ENCODE measurements around the gene ANO3. TPM values are rescaled to one million over a fixed set of nuclear protein-coding genes. Genes with fewer than 3 reads are reported as not detected.

ANO3 gene
- polyA plus RNA-seq (2013, experiment 1 of 2) = not detected
- not detected for polyA plus RNA-seq (2013, experiment 2 of 2)

DNA sequence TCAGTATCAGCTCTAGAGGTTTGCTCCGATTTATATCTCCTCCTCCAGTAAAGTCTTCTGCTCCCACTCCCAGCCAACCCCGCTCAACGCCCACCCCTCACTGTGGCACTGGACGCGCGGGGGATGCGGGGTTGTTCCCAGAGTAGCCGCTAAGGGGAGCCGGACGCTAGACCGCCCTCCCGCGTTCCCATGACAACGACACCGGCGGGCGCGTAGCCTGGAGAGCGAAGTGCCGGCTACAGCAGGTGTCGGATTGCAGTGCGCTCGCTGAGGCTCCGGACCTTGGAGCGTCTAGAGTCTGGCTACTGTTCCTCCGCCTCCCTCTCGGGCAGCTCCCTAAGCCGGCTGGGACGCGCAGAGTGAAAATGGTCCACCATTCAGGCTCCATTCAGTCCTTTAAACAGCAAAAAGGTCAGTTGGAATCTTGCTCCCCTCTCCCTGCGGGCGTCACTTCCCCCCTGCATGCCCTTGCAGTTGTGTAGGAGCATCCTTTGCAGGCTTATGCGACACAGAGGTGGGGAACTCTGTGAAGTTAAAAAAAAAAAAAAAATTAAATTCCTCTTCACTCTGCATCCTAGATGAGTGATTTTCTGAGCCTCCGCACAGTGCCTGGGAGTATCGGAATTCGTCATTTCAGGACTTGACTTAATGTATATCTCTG, at the start of gene ANO3:
Gene ANO3 (plus strand): TSS at position 220 of the 661 bp plus-strand sequence. CDS start 146 bp downstream, at position 366.
- Histone ChIP-seq H2BK5ac (ENCODE audit: low read length) (no peak within 1 kb of the TSS), H3K79me1 (ENCODE audit: low read length) (no peaks in the 10 kb centered on the region), H3K18ac (ENCODE audit: low read length) (no peak within 1 kb of the TSS), H2AK5ac (ENCODE audit: low read length) (no peak within 1 kb of the TSS), H3K4me1 (ENCODE audit: control insufficient read depth, low read depth, low read length) (no peaks in the 10 kb centered on the region), H2BK120ac (ENCODE audit: low read depth, low read length) (no peak within 1 kb of the TSS), H3K4me2 (ENCODE audit: low read length) (peak within 1 kb of the TSS; percentile 67), H3K23ac (ENCODE audit: low read length) (no peak within 1 kb of the TSS), H3K9ac (ENCODE audit: low read length) (no peak within 1 kb of the TSS), H3K36me3 (ENCODE audit: control insufficient read depth, insufficient read depth, low read length) (no peaks in the 10 kb centered on the region), H3K79me2 (ENCODE audit: control insufficient read depth, insufficient read depth, low read length) (no peaks in the 10 kb centered on the region), H3K56ac (ENCODE audit: low read length) (no peak within 1 kb of the TSS), H3K4me3 (ENCODE audit: low read length) (no peak within 1 kb of the TSS), H4K5ac (ENCODE audit: low read length) (no peak within 1 kb of the TSS), H3K27me3 (ENCODE audit: insufficient read depth, low read length, poor library complexity) (no peaks in the 10 kb centered on the region), H3K4ac (ENCODE audit: low read depth, low read length) (no peak within 1 kb of the TSS), H4K8ac (ENCODE audit: low read depth, low read length) (no peak within 1 kb of the TSS), H3K27ac (ENCODE audit: low read depth, low read length) (no peak within 1 kb of the TSS), H2BK15ac (replicated peaks; ENCODE audit: low read depth) (no peak within 1 kb of the TSS)
- DNase-seq = peak; percentile 97
- WGBS (ENCODE audit: extremely low coverage, insufficient coverage, low lambda C conversion rate) = no CpG with 5 or more reads among the region's 36 CpGs

DNA sequence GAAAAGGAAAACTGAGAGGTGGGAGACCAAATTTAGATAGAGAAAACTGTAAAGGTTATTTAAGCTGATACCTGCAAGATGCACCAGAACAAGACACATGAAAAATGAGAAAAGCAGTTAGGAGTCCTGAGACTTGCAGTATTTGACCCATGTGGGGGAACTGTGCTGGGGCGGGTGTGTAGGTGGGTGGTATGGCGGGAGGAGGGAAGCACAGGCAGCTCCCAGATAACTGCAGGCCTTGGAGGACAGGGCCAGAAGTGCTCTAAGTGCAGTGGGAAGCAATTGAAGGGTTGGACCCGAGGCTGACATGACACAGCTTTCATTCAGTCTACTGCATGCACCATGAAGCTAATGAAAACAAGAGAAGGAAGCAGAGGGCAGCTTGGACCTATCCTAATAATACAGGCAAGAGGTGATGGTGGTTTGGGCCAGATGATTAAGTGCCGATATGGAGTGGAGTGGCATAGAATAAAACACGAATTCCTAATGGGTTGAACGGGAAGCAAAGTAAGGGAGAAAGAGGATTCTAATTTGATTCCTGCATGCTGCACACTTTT, 48.0 kb upstream of the ANO3 start:
- no peak overlapping the region for H4K5ac ChIP-seq (ENCODE audit: low read length)

DNA sequence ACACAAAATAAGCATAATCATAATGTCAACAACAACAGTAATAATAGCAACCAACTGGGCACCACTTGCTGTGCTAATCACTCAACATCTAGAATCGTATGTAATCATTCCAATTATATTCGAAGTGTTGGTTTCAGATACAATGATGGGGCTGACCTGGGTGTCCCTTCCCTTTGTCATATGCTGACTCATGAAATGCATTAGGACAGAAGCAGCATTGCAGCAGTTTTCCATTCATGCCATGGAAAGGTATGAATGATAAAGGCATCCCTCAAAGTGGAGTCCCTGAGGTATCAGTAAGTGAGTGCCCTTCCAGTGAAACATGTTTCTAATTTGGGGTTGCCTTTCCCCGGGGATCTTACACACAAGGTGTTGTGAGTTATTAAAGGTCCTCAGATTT, 46.3 kb upstream of the ANO3 start:
- H4K8ac ChIP-seq (ENCODE audit: low read depth, low read length) = no peak overlapping the region
- H2BK5ac ChIP-seq (ENCODE audit: low read length) = no peak overlapping the region
- H3K79me2 ChIP-seq (ENCODE audit: control insufficient read depth, insufficient read depth, low read length) = no peaks in the 10 kb centered on the region
- H3K4me1 ChIP-seq (ENCODE audit: control insufficient read depth, low read depth, low read length) = no peaks in the 10 kb centered on the region
- no peak overlapping the region for H3K56ac ChIP-seq (ENCODE audit: low read length)
- H3K27me3 ChIP-seq (ENCODE audit: insufficient read depth, low read length, poor library complexity) = no peaks in the 10 kb centered on the region
- peak; percentile 37 for DNase-seq
- H3K18ac ChIP-seq (ENCODE audit: low read length) = no peak overlapping the region
- H2BK15ac ChIP-seq (replicated peaks; ENCODE audit: low read depth) = no peak overlapping the region
- no peaks in the 10 kb centered on the region for H3K36me3 ChIP-seq (ENCODE audit: control insufficient read depth, insufficient read depth, low read length)
- no peak overlapping the region for H3K27ac ChIP-seq (ENCODE audit: low read depth, low read length)
- no peak overlapping the region for H3K4me3 ChIP-seq (ENCODE audit: low read length)
- no peak overlapping the region for H3K23ac ChIP-seq (ENCODE audit: low read length)
- H3K4me2 ChIP-seq (ENCODE audit: low read length) = no peak overlapping the region
- no CpG with 5 or more reads among the region's 3 CpGs for WGBS (ENCODE audit: extremely low coverage, insufficient coverage, low lambda C conversion rate)
- H3K9ac ChIP-seq (ENCODE audit: low read length) = no peak overlapping the region
- no peak overlapping the region for H4K5ac ChIP-seq (ENCODE audit: low read length)
- no peak overlapping the region for H3K4ac ChIP-seq (ENCODE audit: low read depth, low read length)
- no peak overlapping the region for H2BK120ac ChIP-seq (ENCODE audit: low read depth, low read length)
- H2AK5ac ChIP-seq (ENCODE audit: low read length) = no peak overlapping the region
- H3K79me1 ChIP-seq (ENCODE audit: low read length) = no peaks in the 10 kb centered on the region

More for the DNA sequence above, 48.0 kb upstream of the ANO3 start:
- no peaks in the 10 kb centered on the region for H3K36me3 ChIP-seq (ENCODE audit: control insufficient read depth, insufficient read depth, low read length)
- WGBS (ENCODE audit: extremely low coverage, insufficient coverage, low lambda C conversion rate) = no CpG with 5 or more reads among the region's 6 CpGs
- H3K18ac ChIP-seq (ENCODE audit: low read length) = no peak overlapping the region
- H2AK5ac ChIP-seq (ENCODE audit: low read length) = no peak overlapping the region
- peak overlapping the region; percentile 56 for H3K56ac ChIP-seq (ENCODE audit: low read length)
- DNase-seq = no peak
- no peak overlapping the region for H2BK5ac ChIP-seq (ENCODE audit: low read length)
- no peak overlapping the region for H3K4me3 ChIP-seq (ENCODE audit: low read length)
- H3K27me3 ChIP-seq (ENCODE audit: insufficient read depth, low read length, poor library complexity) = no peaks in the 10 kb centered on the region
- H3K79me1 ChIP-seq (ENCODE audit: low read length) = no peaks in the 10 kb centered on the region
- H3K4me2 ChIP-seq (ENCODE audit: low read length) = no peak overlapping the region
- no peaks in the 10 kb centered on the region for H3K4me1 ChIP-seq (ENCODE audit: control insufficient read depth, low read depth, low read length)
- H3K4ac ChIP-seq (ENCODE audit: low read depth, low read length) = no peak overlapping the region
- H3K79me2 ChIP-seq (ENCODE audit: control insufficient read depth, insufficient read depth, low read length) = no peaks in the 10 kb centered on the region
- no peak overlapping the region for H4K8ac ChIP-seq (ENCODE audit: low read depth, low read length)
- H2BK15ac ChIP-seq (replicated peaks; ENCODE audit: low read depth) = no peak overlapping the region
- H3K27ac ChIP-seq (ENCODE audit: low read depth, low read length) = no peak overlapping the region
- no peak overlapping the region for H3K23ac ChIP-seq (ENCODE audit: low read length)
- no peak overlapping the region for H2BK120ac ChIP-seq (ENCODE audit: low read depth, low read length)
- peak overlapping the region; percentile 46 for H3K9ac ChIP-seq (ENCODE audit: low read length)

DNA sequence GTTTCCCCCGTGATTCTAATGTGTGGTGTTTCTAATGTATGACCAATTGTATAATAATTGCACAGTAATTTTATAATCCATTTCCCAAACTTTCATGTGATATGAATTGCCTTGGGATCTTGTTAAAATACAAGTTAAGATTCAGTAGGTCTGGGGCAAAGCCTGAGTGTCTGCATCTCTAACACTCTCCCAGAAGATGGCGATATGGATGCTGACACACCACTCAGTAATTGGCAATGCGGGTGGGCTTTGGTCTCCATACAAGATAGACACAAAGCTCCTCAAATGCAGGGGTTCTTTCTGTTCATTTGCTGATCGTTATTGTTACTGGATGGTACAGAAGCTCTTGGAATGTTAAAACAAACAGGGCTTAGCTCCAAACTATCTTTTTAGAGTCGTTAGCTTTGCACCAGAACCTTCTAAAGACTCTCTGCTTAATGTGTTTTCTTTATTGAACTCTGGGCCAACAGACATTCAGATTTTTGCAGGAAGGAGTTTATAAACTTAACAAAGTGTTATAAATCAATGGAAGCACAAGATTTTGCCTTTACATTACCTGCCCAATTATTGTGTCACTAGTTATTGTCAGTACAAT, 45.4 kb upstream of the ANO3 start:
- no peak overlapping the region for H3K4me3 ChIP-seq (ENCODE audit: low read length)
- no peaks in the 10 kb centered on the region for H3K79me2 ChIP-seq (ENCODE audit: control insufficient read depth, insufficient read depth, low read length)
- H2BK5ac ChIP-seq (ENCODE audit: low read length) = no peak overlapping the region
- no CpG with 5 or more reads among the region's 5 CpGs for WGBS (ENCODE audit: extremely low coverage, insufficient coverage, low lambda C conversion rate)
- no peak overlapping the region for H2BK15ac ChIP-seq (replicated peaks; ENCODE audit: low read depth)
- no peaks in the 10 kb centered on the region for H3K79me1 ChIP-seq (ENCODE audit: low read length)
- no peak overlapping the region for H2BK120ac ChIP-seq (ENCODE audit: low read depth, low read length)
- no peak overlapping the region for H3K4ac ChIP-seq (ENCODE audit: low read depth, low read length)
- peak; percentile 67 for DNase-seq
- no peaks in the 10 kb centered on the region for H3K27me3 ChIP-seq (ENCODE audit: insufficient read depth, low read length, poor library complexity)
- no peak overlapping the region for H3K4me2 ChIP-seq (ENCODE audit: low read length)
- no peak overlapping the region for H3K27ac ChIP-seq (ENCODE audit: low read depth, low read length)
- no peak overlapping the region for H4K5ac ChIP-seq (ENCODE audit: low read length)
- no peak overlapping the region for H4K8ac ChIP-seq (ENCODE audit: low read depth, low read length)
- H3K56ac ChIP-seq (ENCODE audit: low read length) = no peak overlapping the region
- H3K23ac ChIP-seq (ENCODE audit: low read length) = no peak overlapping the region
- no peak overlapping the region for H3K18ac ChIP-seq (ENCODE audit: low read length)
- no peaks in the 10 kb centered on the region for H3K36me3 ChIP-seq (ENCODE audit: control insufficient read depth, insufficient read depth, low read length)
- H2AK5ac ChIP-seq (ENCODE audit: low read length) = no peak overlapping the region
- no peak overlapping the region for H3K9ac ChIP-seq (ENCODE audit: low read length)
- H3K4me1 ChIP-seq (ENCODE audit: control insufficient read depth, low read depth, low read length) = no peaks in the 10 kb centered on the region

DNA sequence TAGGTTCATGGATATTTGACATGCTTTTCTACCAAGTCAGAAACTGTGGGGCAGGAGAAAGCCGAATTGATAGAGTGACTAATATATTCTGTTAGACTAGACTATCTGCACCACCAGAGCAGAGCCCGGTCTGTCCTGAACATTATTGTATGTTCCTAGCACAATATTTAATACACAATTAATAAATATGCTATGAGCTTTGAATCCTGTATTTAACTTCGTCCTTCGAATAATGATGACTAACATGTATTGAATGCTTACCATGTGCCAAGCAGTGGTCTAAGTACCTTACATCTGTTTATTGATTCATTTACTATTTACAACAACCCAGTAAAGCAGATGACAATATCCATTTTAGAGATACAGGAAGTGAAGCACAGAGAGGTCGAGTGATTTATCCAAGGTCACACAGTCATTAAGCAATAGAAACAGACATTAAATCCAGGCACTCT, 44.8 kb upstream of the ANO3 start:
- H3K4me2 ChIP-seq (ENCODE audit: low read length) = no peak overlapping the region
- H3K56ac ChIP-seq (ENCODE audit: low read length) = no peak overlapping the region
- no peak overlapping the region for H2BK5ac ChIP-seq (ENCODE audit: low read length)
- H4K5ac ChIP-seq (ENCODE audit: low read length) = no peak overlapping the region
- H3K4me3 ChIP-seq (ENCODE audit: low read length) = no peak overlapping the region
- no peak overlapping the region for H2BK120ac ChIP-seq (ENCODE audit: low read depth, low read length)
- H3K79me1 ChIP-seq (ENCODE audit: low read length) = no peaks in the 10 kb centered on the region
- H4K8ac ChIP-seq (ENCODE audit: low read depth, low read length) = no peak overlapping the region
- H2AK5ac ChIP-seq (ENCODE audit: low read length) = no peak overlapping the region
- H3K18ac ChIP-seq (ENCODE audit: low read length) = no peak overlapping the region
- no peak for DNase-seq
- H3K79me2 ChIP-seq (ENCODE audit: control insufficient read depth, insufficient read depth, low read length) = no peaks in the 10 kb centered on the region
- H3K23ac ChIP-seq (ENCODE audit: low read length) = no peak overlapping the region
- H3K4me1 ChIP-seq (ENCODE audit: control insufficient read depth, low read depth, low read length) = no peaks in the 10 kb centered on the region
- WGBS (ENCODE audit: extremely low coverage, insufficient coverage, low lambda C conversion rate) = no CpG with 5 or more reads among the region's 5 CpGs
- no peak overlapping the region for H3K4ac ChIP-seq (ENCODE audit: low read depth, low read length)
- no peak overlapping the region for H3K27ac ChIP-seq (ENCODE audit: low read depth, low read length)
- H3K9ac ChIP-seq (ENCODE audit: low read length) = no peak overlapping the region
- H3K27me3 ChIP-seq (ENCODE audit: insufficient read depth, low read length, poor library complexity) = no peaks in the 10 kb centered on the region
- no peak overlapping the region for H2BK15ac ChIP-seq (replicated peaks; ENCODE audit: low read depth)
- no peaks in the 10 kb centered on the region for H3K36me3 ChIP-seq (ENCODE audit: control insufficient read depth, insufficient read depth, low read length)
